ENCODE results near the gene TTC31. TPM values are rescaled to one million over a fixed set of nuclear protein-coding genes. Genes with fewer than 3 reads are reported as not detected.
A peak's percentile ranks its signal among the peaks of the same experiment; 100 is the strongest.

TTC31 gene
- total and polyA plus RNA-seq, 2 experiments from 2014 or later, result 15.9 to 20.4 TPM

GRCh38 chr2:74444498-74445318, 38.2 kb upstream of the TTC31 start:
- no peak overlapping the region for H3K27ac ChIP-seq
- 14 to 15% methylated on average over 5 of the region's 5 CpGs for WGBS, 2 experiments (ENCODE audit: low coverage in 1 of 2, low lambda C conversion rate in 2 of 2, missing lambda C conversion rate in 2 of 2)

GRCh38 chr2:74447230-74447999, 35.5 kb upstream of the TTC31 start:
- Histone ChIP-seq H3F3A (ENCODE audit: insufficient read depth) (0 out of 2 replicates have a peak, but pooled peaks cover 4% of the 10 kb centered on the region), H3K9me2 (ENCODE audit: insufficient read depth) (no peaks in the 10 kb centered on the region), H3K36me3 (ENCODE audit: low read depth) (no peaks in the 10 kb centered on the region), H2AFZ (no peak overlapping the region), H3K4me1 (ENCODE audit: insufficient read depth) (0 out of 2 replicates have a peak, but pooled peaks cover 4% of the 10 kb centered on the region), H3K9ac (no peak overlapping the region), H3K27ac (no peak overlapping the region), H3K4me2 (ENCODE audit: unreplicated experiment) (no peak overlapping the region), H3K4me3 (no peak overlapping the region), H3K27me3 (replicated peaks; ENCODE audit: insufficient read depth) (no peaks in the 10 kb centered on the region), H3K79me2 (ENCODE audit: insufficient read depth) (no peaks in the 10 kb centered on the region), H4K20me1 (ENCODE audit: insufficient read depth) (no peaks in the 10 kb centered on the region), H3K9me3 (ENCODE audit: low read depth) (no peaks in the 10 kb centered on the region)
- no peak for TF ChIP-seq EZH2phosphoT487 (IDR thresholded peaks at IDR 0.05; ENCODE audit: insufficient read depth, low read depth)
- no peak for TF ChIP-seq EZH2 (IDR thresholded peaks at IDR 0.05; ENCODE audit: insufficient read depth, poor library complexity, severe bottlenecking)
- no peak for DNase-seq
- in situ Hi-C loops (cut with MboI), result no loop called here
- 74 to 75% methylated on average over 5 of the region's 5 CpGs for WGBS, 2 experiments (ENCODE audit: low coverage in 1 of 2, low lambda C conversion rate in 2 of 2, missing lambda C conversion rate in 2 of 2)

More at GRCh38 chr2:74444498-74445318, 38.2 kb upstream of the TTC31 start:
- H3K27me3 ChIP-seq (replicated peaks; ENCODE audit: insufficient read depth), result no peaks in the 10 kb centered on the region
- peak overlapping the region; percentile 56 for H3K4me2 ChIP-seq (ENCODE audit: unreplicated experiment)
- TF ChIP-seq EZH2 (IDR thresholded peaks at IDR 0.05; ENCODE audit: insufficient read depth, poor library complexity, severe bottlenecking) (no peak), EZH2phosphoT487 (IDR thresholded peaks at IDR 0.05; ENCODE audit: insufficient read depth, low read depth) (no peak)
- in situ Hi-C loops (cut with MboI), result no loop called here
- DNase-seq, result no peak
- H3K9ac ChIP-seq, result no peak overlapping the region
- no peak overlapping the region for H3K4me3 ChIP-seq
- H3F3A ChIP-seq (ENCODE audit: insufficient read depth), result 0 out of 2 replicates have a peak, but pooled peaks cover 4% of the 10 kb centered on the region
- H3K9me3 ChIP-seq (ENCODE audit: low read depth), result no peaks in the 10 kb centered on the region
- peaks cover 4% of the 10 kb centered on the region; the same call in 1 of the 2 replicates for H3K4me1 ChIP-seq (ENCODE audit: insufficient read depth)
- H3K36me3 ChIP-seq (ENCODE audit: low read depth), result no peaks in the 10 kb centered on the region
- no peaks in the 10 kb centered on the region for H3K9me2 ChIP-seq (ENCODE audit: insufficient read depth)
- H2AFZ ChIP-seq, result peak overlapping the region; percentile 16; the same call in 1 of the 2 replicates
- peaks cover 1% of the 10 kb centered on the region for H3K79me2 ChIP-seq (ENCODE audit: insufficient read depth)
- H4K20me1 ChIP-seq (ENCODE audit: insufficient read depth), result no peaks in the 10 kb centered on the region

- no peak overlapping the region for H3K9ac ChIP-seq
- no peak overlapping the region for H3K4me3 ChIP-seq
- in situ Hi-C loops (cut with MboI), result no loop called here
- H3K4me1 ChIP-seq (ENCODE audit: insufficient read depth), result 0 out of 2 replicates have a peak, but pooled peaks cover 3% of the 10 kb centered on the region
- H3K9me3 ChIP-seq (ENCODE audit: low read depth), result no peaks in the 10 kb centered on the region
- no peak overlapping the region for H2AFZ ChIP-seq
- H4K20me1 ChIP-seq (ENCODE audit: insufficient read depth), result no peaks in the 10 kb centered on the region
- DNase-seq, result peak; percentile 67
- TF ChIP-seq EZH2 (IDR thresholded peaks at IDR 0.05; ENCODE audit: insufficient read depth, poor library complexity, severe bottlenecking) (no peak), EZH2phosphoT487 (IDR thresholded peaks at IDR 0.05; ENCODE audit: insufficient read depth, low read depth) (no peak)
- no peak overlapping the region for H3K27ac ChIP-seq
- no peaks in the 10 kb centered on the region for H3K27me3 ChIP-seq (replicated peaks; ENCODE audit: insufficient read depth)
- no peaks in the 10 kb centered on the region for H3K9me2 ChIP-seq (ENCODE audit: insufficient read depth)
- 0 out of 2 replicates have a peak, but pooled peaks cover 3% of the 10 kb centered on the region for H3F3A ChIP-seq (ENCODE audit: insufficient read depth)
- WGBS, 2 experiments (ENCODE audit: low coverage in 1 of 2, low lambda C conversion rate in 2 of 2, missing lambda C conversion rate in 2 of 2), result 0% methylated on average over 2 of the region's 2 CpGs
- no peaks in the 10 kb centered on the region for H3K36me3 ChIP-seq (ENCODE audit: low read depth)
- no peaks in the 10 kb centered on the region for H3K79me2 ChIP-seq (ENCODE audit: insufficient read depth)
- no peak overlapping the region for H3K4me2 ChIP-seq (ENCODE audit: unreplicated experiment)
Measured at GRCh38 chr2:74448771-74449170, 34.1 kb upstream of the TTC31 start.

GRCh38 chr2:74450570-74451190, 32.2 kb upstream of the TTC31 start:
- H4K20me1 ChIP-seq (ENCODE audit: insufficient read depth), result no peaks in the 10 kb centered on the region
- H3F3A ChIP-seq (ENCODE audit: insufficient read depth), result no peaks in the 10 kb centered on the region
- no peak for DNase-seq
- peaks cover 3% of the 10 kb centered on the region for H3K4me1 ChIP-seq (ENCODE audit: insufficient read depth)
- no peak overlapping the region for H3K27ac ChIP-seq
- H3K4me2 ChIP-seq (ENCODE audit: unreplicated experiment), result no peak overlapping the region
- H3K4me3 ChIP-seq, result no peak overlapping the region
- H3K9me2 ChIP-seq (ENCODE audit: insufficient read depth), result no peaks in the 10 kb centered on the region
- H3K36me3 ChIP-seq (ENCODE audit: low read depth), result no peaks in the 10 kb centered on the region
- H2AFZ ChIP-seq, result no peak overlapping the region
- peaks cover 7% of the 10 kb centered on the region for H3K79me2 ChIP-seq (ENCODE audit: insufficient read depth)
- no peak overlapping the region for H3K9ac ChIP-seq
- no peaks in the 10 kb centered on the region for H3K9me3 ChIP-seq (ENCODE audit: low read depth)
- WGBS, 2 experiments (ENCODE audit: low coverage in 1 of 2, low lambda C conversion rate in 2 of 2, missing lambda C conversion rate in 2 of 2), result 72 to 74% methylated on average over 3 of the region's 3 CpGs
- in situ Hi-C loops (cut with MboI), result no loop called here
- TF ChIP-seq EZH2 (IDR thresholded peaks at IDR 0.05; ENCODE audit: insufficient read depth, poor library complexity, severe bottlenecking) (no peak), EZH2phosphoT487 (IDR thresholded peaks at IDR 0.05; ENCODE audit: insufficient read depth, low read depth) (no peak)
- H3K27me3 ChIP-seq (replicated peaks; ENCODE audit: insufficient read depth), result no peaks in the 10 kb centered on the region

All from GM23248 (cell line).